Measurements from ENCODE around the gene LCE1C. TPM values are rescaled to one million over a fixed set of nuclear protein-coding genes. Genes with fewer than 3 reads are reported as not detected.

Gene LCE1C
- total and polyA plus RNA-seq, 12 donors: not detected

- H3K27me3 ChIP-seq: peaks cover 0 to 15% (median 0%) of the 10 kb centered on the region in 7 donors
- no peak for DNase-seq
- no peak for ATAC-seq
- TF ChIP-seq CTCF (IDR thresholded peaks at IDR 0.05): no peak
- H3K27ac ChIP-seq: no peak within 1 kb of the TSS
- no peaks in the 10 kb centered on the region for H3K9me3 ChIP-seq
- 75 to 97% methylated on average over 2 of the region's 2 CpGs for WGBS, 2 donors
- H3K4me1 ChIP-seq: no peaks in the 10 kb centered on the region
- no peak within 1 kb of the TSS for H3K4me3 ChIP-seq
- H3K36me3 ChIP-seq: no peaks in the 10 kb centered on the region
- intact Hi-C loops (cut with DNase I): no loop called here
Observed at GRCh38 chr1:152827173-152827572, 20.7 kb upstream of the LCE1C start, which contains the start of gene LCE1A. Gene LCE1A, plus strand, starts transcription at chr1:152827473. Its CDS starts 0 bp downstream, at chr1:152827473.

- no peak overlapping the region for H3K27ac ChIP-seq
- ATAC-seq (no peak), DNase-seq (no peak)
- TF ChIP-seq CTCF (IDR thresholded peaks at IDR 0.05): no peak
- H3K36me3 ChIP-seq: no peaks in the 10 kb centered on the region
- H3K9me3 ChIP-seq: peaks cover 0 to 2% (median 0%) of the 10 kb centered on the region in 11 donors
- no peak overlapping the region for H3K4me3 ChIP-seq
- intact Hi-C loops (cut with DNase I): no loop called here
- no peaks in the 10 kb centered on the region for H3K4me1 ChIP-seq
- peaks cover 0 to 15% (median 0%) of the 10 kb centered on the region in 7 donors for H3K27me3 ChIP-seq
Observed at GRCh38 chr1:152824964-152825363, 18.5 kb upstream of the LCE1C start.

GRCh38 chr1:152823294-152823693, 16.8 kb upstream of the LCE1C start:
- Histone ChIP-seq H3K4me1 (no peaks in the 10 kb centered on the region), H3K9me3 (peaks cover 0 to 2% (median 0%) of the 10 kb centered on the region in 11 donors), H3K4me3 (no peak overlapping the region), H3K36me3 (no peaks in the 10 kb centered on the region), H3K27me3 (peaks cover 0 to 7% (median 0%) of the 10 kb centered on the region in 7 donors), H3K27ac (no peak overlapping the region)
- ATAC-seq: no peak
- DNase-seq: no peak
- WGBS, 2 donors: 26 to 33% methylated on average over 5 of the region's 5 CpGs
- intact Hi-C loops (cut with DNase I): no loop called here
- no peak for TF ChIP-seq CTCF (IDR thresholded peaks at IDR 0.05)

- intact Hi-C loops (cut with DNase I): no loop called here
- H3K4me3 ChIP-seq: no peak overlapping the region
- no peak for ATAC-seq
Observed at GRCh38 chr1:152817309-152817708, 10.9 kb upstream of the LCE1C start.

More at GRCh38 chr1:152817309-152817708, 10.9 kb upstream of the LCE1C start:
- Histone ChIP-seq H3K9me3 (peaks cover 0 to 6% (median 0%) of the 10 kb centered on the region in 11 donors), H3K27me3 (peaks cover 0 to 5% (median 0%) of the 10 kb centered on the region in 7 donors), H3K27ac (no peak overlapping the region), H3K36me3 (no peaks in the 10 kb centered on the region), H3K4me1 (no peaks in the 10 kb centered on the region)
- TF ChIP-seq CTCF (IDR thresholded peaks at IDR 0.05): no peak
- 78 to 80% methylated on average over 6 of the region's 6 CpGs for WGBS, 2 donors
- no peak for DNase-seq
